HepG2 (cell line): ENCODE measurements around the gene TMEM237. TPM values are rescaled to one million over a fixed set of nuclear protein-coding genes. Genes with fewer than 3 reads are reported as not detected.

Experiments
- ATAC-seq: fragments of 200-7000 bp; cut with Tn5 transposase; 3 replicates; pipeline ENCODE4 v1.9.1; 2020; ENCODE audit warnings: mild to moderate bottlenecking, moderate library complexity
- BruUV-seq: library from RNA; stranded (reverse); fragments of 400-500 nt; replicated peaks from 2 replicates; lab custom pipeline; 2021; lab: Mats Ljungman, UMichigan
- CTCF ChIA-PET: fragments of 300-600 bp; formaldehyde crosslinking; extraction: SDS; loops from one replicate; lab custom pipeline; 2021; ENCODE audit warnings: low total read pairs, inconsistent platforms, low intra/inter-chr PET ratio; lab: Yijun Ruan, JAX
- POLR2A ChIA-PET: fragments of 350-600 bp; sonication (Branson Sonifier 250); formaldehyde crosslinking; loops from one replicate; lab custom pipeline; 2020; ENCODE audit warnings: antibody characterized with exemption, inconsistent platforms; lab: Yijun Ruan, JAX
- DNase-seq: peaks from one replicate; pipeline ENCODE4 v3.0.0-alpha.2; 2015; ENCODE audit warnings: low spot score
- FAIRE-seq: peaks from 3 replicates; lab custom pipeline; 2011; peaks lifted over from hg19 to GRCh38; lab: Jason Lieb, UNC
- H2AFZ ChIP-seq: one replicate; pipeline ENCODE4 v1.6.1; 2011; ENCODE audit warnings: low read length, inconsistent platforms
- H3K27ac ChIP-seq: fragments of 300-600 bp; 3 replicates; pipeline ENCODE4 v1.8.0; 2011; ENCODE audit warnings: mixed run types, mild to moderate bottlenecking, mixed read lengths, low read length, inconsistent platforms; ENCODE audit not compliant: insufficient read depth; ENCODE audit errors: extremely low read length
- H3K27me3 ChIP-seq, 2 experiments: fragments of 200-600 bp in 1 of 2; 2 replicates in 1 of 2; 3 replicates in 1 of 2; pipeline versions ENCODE4 v1.6.0 to v1.8.0; 2011; ENCODE audit warnings: low read length in 2 of 2, mild to moderate bottlenecking in 2 of 2, moderate library complexity in 2 of 2, inconsistent platforms in 1 of 2; ENCODE audit not compliant: insufficient read depth in 2 of 2, control insufficient read depth in 1 of 2
- H3K36me3 ChIP-seq, 2 experiments: fragments of 200-600 bp in 1 of 2; replicated peaks in 1 of 2; 2 replicates in 1 of 2; 3 replicates in 1 of 2; pipeline versions ENCODE4 v1.5.1 to v1.8.0; 2011; ENCODE audit warnings: low read length in 2 of 2, inconsistent platforms in 1 of 2; ENCODE audit not compliant: insufficient read depth in 2 of 2, control insufficient read depth in 1 of 2
- H3K4me1 ChIP-seq: 2 replicates; pipeline ENCODE4 v1.5.1; 2012; ENCODE audit warnings: low read length, inconsistent platforms; ENCODE audit not compliant: insufficient read depth
- H3K4me2 ChIP-seq: 2 replicates; pipeline ENCODE4 v1.6.0; 2011; ENCODE audit warnings: low read depth, low read length, inconsistent platforms
- H3K4me3 ChIP-seq, 3 experiments: fragments of 200-600 bp in 1 of 3; sonication (generic), shearing (Covaris generic) in 1 of 3; replicated peaks in 1 of 3; 2 replicates each; pipeline ENCODE4 v1.5.1; 2011 to 2016; ENCODE audit warnings: low read length in 3 of 3, inconsistent platforms in 2 of 3, low read depth in 2 of 3, mild to moderate bottlenecking in 2 of 3, control low read depth in 1 of 3, mixed read lengths in 1 of 3; ENCODE audit not compliant: insufficient read depth in 1 of 3
- H3K79me2 ChIP-seq: one replicate; pipeline ENCODE4 v1.6.1; 2011; ENCODE audit warnings: low read length, inconsistent platforms; ENCODE audit not compliant: insufficient read depth
- H3K9ac ChIP-seq: 2 replicates; pipeline ENCODE4 v1.6.0; 2011; ENCODE audit warnings: mild to moderate bottlenecking, low read depth, low read length, inconsistent platforms; ENCODE audit not compliant: insufficient read depth
- H3K9me3 ChIP-seq: 2 replicates; pipeline ENCODE4 v1.5.1; 2012; ENCODE audit warnings: mild to moderate bottlenecking, low read length
- H4K20me1 ChIP-seq: 2 replicates; pipeline ENCODE4 v1.6.0; 2011; ENCODE audit warnings: inconsistent platforms, mild to moderate bottlenecking, low read length, moderate library complexity; ENCODE audit not compliant: insufficient read depth
- CBX5 ChIP-seq: sonication (generic); formaldehyde crosslinking; IDR thresholded peaks from 2 replicates; pipeline ENCODE4 v1.4.0; 2020; ENCODE audit warnings: missing genetic modification reagents, borderline replicate concordance
- CENPT ChIP-seq: sonication (generic); formaldehyde crosslinking; IDR thresholded peaks from 2 replicates; pipeline ENCODE4 v1.8.0; 2022; ENCODE audit warnings: low read depth, mild to moderate bottlenecking, moderate library complexity, missing genetic modification reagents
- MLX ChIP-seq: IDR thresholded peaks from 2 replicates; pipeline ENCODE4 v1.6.1; 2016
- MTA1 ChIP-seq: sonication (generic); formaldehyde crosslinking; IDR thresholded peaks from 2 replicates; pipeline ENCODE4 v1.4.0; 2020; ENCODE audit warnings: missing genetic modification reagents, mild to moderate bottlenecking, borderline replicate concordance
- PLSCR1 ChIP-seq: sonication (generic); formaldehyde crosslinking; IDR thresholded peaks from 2 replicates; pipeline ENCODE4 v1.5.0; 2020; ENCODE audit warnings: missing genetic modification reagents, mild to moderate bottlenecking, borderline replicate concordance
- RARG ChIP-seq: sonication (generic); formaldehyde crosslinking; IDR thresholded peaks from 2 replicates; pipeline ENCODE4 v1.4.0; 2020; ENCODE audit warnings: low read depth, mild to moderate bottlenecking, missing genetic modification reagents
- RFX3 ChIP-seq: IDR thresholded peaks from 2 replicates; pipeline ENCODE4 v1.6.1; 2016; ENCODE audit warnings: missing biosample characterization, missing genetic modification reagents
- SMAD1 ChIP-seq: sonication (generic); formaldehyde crosslinking; IDR thresholded peaks from 2 replicates; pipeline ENCODE4 v1.4.0; 2020; ENCODE audit warnings: missing genetic modification reagents, low read depth, mild to moderate bottlenecking, borderline replicate concordance
- ZNF569 ChIP-seq: sonication (generic); formaldehyde crosslinking; IDR thresholded peaks from 2 replicates; pipeline ENCODE4 v1.5.0; 2020; ENCODE audit warnings: mild to moderate bottlenecking, missing genetic modification reagents, moderate library complexity, borderline replicate concordance
- ZNF652 ChIP-seq: IDR thresholded peaks from 2 replicates; pipeline ENCODE4 v1.6.1; 2016; ENCODE audit warnings: low read depth, borderline replicate concordance
- ZNF674 ChIP-seq: sonication (generic); formaldehyde crosslinking; IDR thresholded peaks from 2 replicates; pipeline ENCODE4 v1.5.0; 2020; ENCODE audit warnings: low read depth, mild to moderate bottlenecking, missing genetic modification reagents
- ZNF883 ChIP-seq: sonication (generic); formaldehyde crosslinking; IDR thresholded peaks from 2 replicates; pipeline ENCODE4 v1.5.1; 2020; ENCODE audit warnings: mild to moderate bottlenecking, missing genetic modification reagents; ENCODE audit errors: not compliant biosample characterization
- WGBS: methylation state at CpG from one replicate; pipeline ENCODE4 v1.1.6; 2017; ENCODE audit warnings: low lambda C conversion rate; 5-methylcytosine and 5-hydroxymethylcytosine counted together
- in situ Hi-C: cut with HindIII; loops from 2 replicates; pipeline ENCODE4 v1.10.0; 2017; ENCODE audit warnings: low pct_unique_long_range_greater_than_20kb; ENCODE audit not compliant: extremely low pct_ligation_motif_present
- intact Hi-C: fragments of 100-400 bp; cut with micrococcal nuclease; formaldehyde crosslinking; loops from one replicate; pipeline ENCODE4 v1.10.0; 2022; ENCODE audit not compliant: unreplicated experiment
- polyA plus RNA-seq, 8 experiments: library from polyadenylated mRNA; depleted of rRNA in 3 of 8; stranded (reverse) in 7 of 8; unstranded in 1 of 8; fragments of >200 nt; fragmentation: Illumina TruSeq in 4 of 8; extraction: Trizol in 4 of 8; gene quantifications; 2 replicates each; pipeline versions ENCODE4 v1.2.1 to v1.2.3, GENCODE V29; 2011 to 2016; ENCODE audit warnings: low read depth in 4 of 8, missing spikeins in 1 of 8, mixed read lengths in 1 of 8; ENCODE audit not compliant: insufficient read depth in 1 of 8
- total RNA-seq, 5 experiments: library from RNA; depleted of rRNA; stranded (reverse); fragments of >200 nt; fragmentation: Illumina TruSeq; extraction: Trizol; gene quantifications; 2 replicates each; pipeline ENCODE4 v1.2.3, GENCODE V29; 2016; ENCODE audit warnings: low read depth in 1 of 5

The TMEM237 gene
- total and polyA plus RNA-seq, 2 of the 13 experiments (the other 11 are each of a cell fraction or from before 2014, with no cell fraction given), result 21.8 to 36.1 TPM

- intact Hi-C loops (no loop called here), in situ Hi-C loops (no loop called here)
- H3K9me3 ChIP-seq, result no peaks in the 10 kb centered on the region
- H2AFZ ChIP-seq, result no peak overlapping the region
- CTCF ChIA-PET, result no interaction called here
- H3K4me3 ChIP-seq, result no peak overlapping the region
- H3K36me3 ChIP-seq, result no peaks in the 10 kb centered on the region
- H3K4me2 ChIP-seq, result no peak overlapping the region
- H3K9ac ChIP-seq, result no peak overlapping the region
- no TSS peak for BruUV-seq
- no peaks in the 10 kb centered on the region for H4K20me1 ChIP-seq
- no peak for TF ChIP-seq ZNF652
- no peak for TF ChIP-seq ZNF674 (CRISPR knock-in tag)
- no peak for TF ChIP-seq MTA1 (CRISPR knock-in tag)
- no peak for TF ChIP-seq ZNF883 (CRISPR knock-in tag)
- TF ChIP-seq RFX3 (CRISPR knock-in tag), result no peak
- TF ChIP-seq ZNF569 (CRISPR knock-in tag), result no peak
- no peak for TF ChIP-seq CENPT
- TF ChIP-seq PLSCR1, result no peak
- no peak for TF ChIP-seq MLX (CRISPR knock-in tag)
- TF ChIP-seq RARG (CRISPR knock-in tag), result no peak
- TF ChIP-seq SMAD1 (CRISPR knock-in tag), result no peak
- TF ChIP-seq CBX5 (CRISPR knock-in tag), result no peak
- no peaks in the 10 kb centered on the region; a peak in 1 of 5 replicates for H3K27me3 ChIP-seq
- H3K4me1 ChIP-seq, result no peaks in the 10 kb centered on the region
- FAIRE-seq (no peak), ATAC-seq (no peak), DNase-seq (no peak)
- H3K27ac ChIP-seq, result no peak overlapping the region
- no peaks in the 10 kb centered on the region for H3K79me2 ChIP-seq
- POLR2A ChIA-PET, result no interaction called here
- WGBS, result 0% methylated on average over 1 of the region's 1 CpG
Observed at GRCh38 chr2:201608021-201608420, 35.3 kb downstream of the TMEM237 start.
